ENCODE measurements around the gene TRMT44.

DNA sequence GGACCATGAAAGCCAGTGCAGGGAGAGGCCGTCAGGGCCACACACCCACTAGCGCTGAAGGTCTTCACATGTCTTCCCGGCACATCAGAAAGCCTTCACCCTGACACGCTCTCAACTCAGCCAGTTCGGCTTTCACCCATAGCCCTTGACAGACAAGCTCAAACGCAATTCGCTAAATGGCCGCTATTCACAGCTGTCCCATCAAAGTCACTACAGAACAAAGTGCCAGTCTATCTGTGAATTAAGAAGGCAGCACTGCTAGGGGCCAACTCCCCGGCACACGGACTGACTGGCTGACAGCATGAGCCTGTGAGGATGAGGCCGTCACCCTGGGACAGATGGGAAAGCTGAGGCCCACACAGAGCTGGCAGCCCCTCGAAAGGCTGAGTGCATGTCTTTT, 45.8 kb upstream of the TRMT44 start:
- TF ChIP-seq, protein P1, sequence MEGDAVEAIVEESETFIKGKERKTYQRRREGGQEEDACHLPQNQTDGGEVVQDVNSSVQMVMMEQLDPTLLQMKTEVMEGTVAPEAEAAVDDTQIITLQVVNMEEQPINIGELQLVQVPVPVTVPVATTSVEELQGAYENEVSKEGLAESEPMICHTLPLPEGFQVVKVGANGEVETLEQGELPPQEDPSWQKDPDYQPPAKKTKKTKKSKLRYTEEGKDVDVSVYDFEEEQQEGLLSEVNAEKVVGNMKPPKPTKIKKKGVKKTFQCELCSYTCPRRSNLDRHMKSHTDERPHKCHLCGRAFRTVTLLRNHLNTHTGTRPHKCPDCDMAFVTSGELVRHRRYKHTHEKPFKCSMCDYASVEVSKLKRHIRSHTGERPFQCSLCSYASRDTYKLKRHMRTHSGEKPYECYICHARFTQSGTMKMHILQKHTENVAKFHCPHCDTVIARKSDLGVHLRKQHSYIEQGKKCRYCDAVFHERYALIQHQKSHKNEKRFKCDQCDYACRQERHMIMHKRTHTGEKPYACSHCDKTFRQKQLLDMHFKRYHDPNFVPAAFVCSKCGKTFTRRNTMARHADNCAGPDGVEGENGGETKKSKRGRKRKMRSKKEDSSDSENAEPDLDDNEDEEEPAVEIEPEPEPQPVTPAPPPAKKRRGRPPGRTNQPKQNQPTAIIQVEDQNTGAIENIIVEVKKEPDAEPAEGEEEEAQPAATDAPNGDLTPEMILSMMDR (conservative IDR thresholded peaks at IDR 0.05; ENCODE audit: low read depth, low read length): no peak
- TF ChIP-seq EZH2 (IDR thresholded peaks at IDR 0.05; ENCODE audit: low read length, unreplicated experiment) (no peak), EZH2phosphoT487 (IDR thresholded peaks at IDR 0.05; ENCODE audit: borderline replicate concordance, low read length) (no peak)

Measured in PC-3 (cell line).